HG03457 (cell line): ENCODE results near the gene ZXDC.
A peak's percentile ranks its signal among the peaks of the same experiment; 100 is the strongest.

Experiments
- ATAC-seq: cut with Tn5 transposase; IDR thresholded peaks from one replicate; pipeline ENCODE4 v1.9.1; 2021; ENCODE audit warnings: moderate number of reproducible peaks; ENCODE audit not compliant: unreplicated experiment

ZXDC gene

GRCh38 chr3:126439346-126439967, 36.2 kb downstream of the ZXDC start:
- ATAC-seq = no peak

- ATAC-seq = no peak
Measured at GRCh38 chr3:126438746-126439145, 36.9 kb downstream of the ZXDC start.

GRCh38 chr3:126438186-126438585, 37.5 kb downstream of the ZXDC start:
- ATAC-seq = no peak

- ATAC-seq = no peak
Measured at GRCh38 chr3:126436826-126437717, 38.6 kb downstream of the ZXDC start.

GRCh38 chr3:126435456-126436315, 40.0 kb downstream of the ZXDC start:
- no peak for ATAC-seq

GRCh38 chr3:126434931-126435411, 40.7 kb downstream of the ZXDC start:
- no peak for ATAC-seq

- ATAC-seq = no peak
Measured at GRCh38 chr3:126434264-126434590, 41.5 kb downstream of the ZXDC start.

GRCh38 chr3:126433496-126434263, 42.0 kb downstream of the ZXDC start:
- ATAC-seq = no peak

GRCh38 chr3:126433105-126433430, 42.6 kb downstream of the ZXDC start:
- ATAC-seq = no peak

GRCh38 chr3:126432361-126433104, 43.2 kb downstream of the ZXDC start:
- ATAC-seq = no peak

- peak; percentile 65 for ATAC-seq
Measured at GRCh38 chr3:126431103-126431534, 44.6 kb downstream of the ZXDC start.

- ATAC-seq = no peak
Measured at GRCh38 chr3:126424751-126425150, 50.9 kb downstream of the ZXDC start.

GRCh38 chr3:126424039-126424717, 51.5 kb downstream of the ZXDC start:
- ATAC-seq = no peak

GRCh38 chr3:126423191-126424038, 52.3 kb downstream of the ZXDC start:
- ATAC-seq = no peak

GRCh38 chr3:126422571-126423091, 53.1 kb downstream of the ZXDC start:
- ATAC-seq = no peak

GRCh38 chr3:126422121-126422520, 53.6 kb downstream of the ZXDC start:
- ATAC-seq = no peak

GRCh38 chr3:126421573-126422119, 54.0 kb downstream of the ZXDC start:
- no peak for ATAC-seq
